Measurements from ENCODE around the gene UIMC1. TPM values are rescaled to one million over a fixed set of nuclear protein-coding genes. Genes with fewer than 3 reads are reported as not detected.

Gene UIMC1
- total RNA-seq, 4 donors from 2014 or later: 40.2 to 56.7 (median 44.6) TPM

- H3K9me3 ChIP-seq: no peaks in the 10 kb centered on the region
- H3K27me3 ChIP-seq: no peaks in the 10 kb centered on the region
- WGBS, 2 donors: 80 to 83% methylated on average over 9 of the region's 9 CpGs
- no peaks in the 10 kb centered on the region for H3K4me1 ChIP-seq
- H3K27ac ChIP-seq: no peak overlapping the region
- DNase-seq (ENCODE audit: low spot score in 2 of 2): no peak
- H3K4me3 ChIP-seq: no peak overlapping the region
- TF ChIP-seq EP300 (IDR thresholded peaks at IDR 0.05) (no peak), POLR2A (IDR thresholded peaks at IDR 0.05) (no peak)
- TF ChIP-seq, protein P1, sequence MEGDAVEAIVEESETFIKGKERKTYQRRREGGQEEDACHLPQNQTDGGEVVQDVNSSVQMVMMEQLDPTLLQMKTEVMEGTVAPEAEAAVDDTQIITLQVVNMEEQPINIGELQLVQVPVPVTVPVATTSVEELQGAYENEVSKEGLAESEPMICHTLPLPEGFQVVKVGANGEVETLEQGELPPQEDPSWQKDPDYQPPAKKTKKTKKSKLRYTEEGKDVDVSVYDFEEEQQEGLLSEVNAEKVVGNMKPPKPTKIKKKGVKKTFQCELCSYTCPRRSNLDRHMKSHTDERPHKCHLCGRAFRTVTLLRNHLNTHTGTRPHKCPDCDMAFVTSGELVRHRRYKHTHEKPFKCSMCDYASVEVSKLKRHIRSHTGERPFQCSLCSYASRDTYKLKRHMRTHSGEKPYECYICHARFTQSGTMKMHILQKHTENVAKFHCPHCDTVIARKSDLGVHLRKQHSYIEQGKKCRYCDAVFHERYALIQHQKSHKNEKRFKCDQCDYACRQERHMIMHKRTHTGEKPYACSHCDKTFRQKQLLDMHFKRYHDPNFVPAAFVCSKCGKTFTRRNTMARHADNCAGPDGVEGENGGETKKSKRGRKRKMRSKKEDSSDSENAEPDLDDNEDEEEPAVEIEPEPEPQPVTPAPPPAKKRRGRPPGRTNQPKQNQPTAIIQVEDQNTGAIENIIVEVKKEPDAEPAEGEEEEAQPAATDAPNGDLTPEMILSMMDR (IDR thresholded peaks at IDR 0.05): no peak
- H3K36me3 ChIP-seq: no peaks in the 10 kb centered on the region
These were observed 115.9 kb downstream of the UIMC1 start for GRCh38 chr5:176890455-176891330.

- Histone ChIP-seq H3K27me3 (no peaks in the 10 kb centered on the region), H3K9me3 (no peaks in the 10 kb centered on the region), H3K36me3 (no peaks in the 10 kb centered on the region), H3K27ac (no peak overlapping the region), H3K4me1 (no peaks in the 10 kb centered on the region), H3K4me3 (no peak overlapping the region)
- no peak for DNase-seq (ENCODE audit: low spot score in 2 of 2)
- 93% methylated on average over 20 to 24 of the region's 24 CpGs for WGBS, 2 donors
- TF ChIP-seq, protein P1 (IDR thresholded peaks at IDR 0.05): no peak
- TF ChIP-seq EP300 (IDR thresholded peaks at IDR 0.05): no peak
- no peak for TF ChIP-seq POLR2A (IDR thresholded peaks at IDR 0.05)
These were observed 117.0 kb downstream of the UIMC1 start for GRCh38 chr5:176889321-176890280.

- no peaks in the 10 kb centered on the region for H3K9me3 ChIP-seq
- H3K27ac ChIP-seq: no peak overlapping the region
- no peaks in the 10 kb centered on the region for H3K4me1 ChIP-seq
- H3K4me3 ChIP-seq: no peak overlapping the region
- no peaks in the 10 kb centered on the region for H3K27me3 ChIP-seq
- DNase-seq (ENCODE audit: low spot score in 2 of 2): no peak
- TF ChIP-seq POLR2A (IDR thresholded peaks at IDR 0.05) (no peak), EP300 (IDR thresholded peaks at IDR 0.05) (no peak)
- TF ChIP-seq, protein P1 (IDR thresholded peaks at IDR 0.05): no peak
- WGBS, 2 donors: 79 to 90% methylated on average over 1 of the region's 1 CpG
- H3K36me3 ChIP-seq: no peaks in the 10 kb centered on the region
These were observed 117.8 kb downstream of the UIMC1 start for GRCh38 chr5:176888865-176889165.

DNA sequence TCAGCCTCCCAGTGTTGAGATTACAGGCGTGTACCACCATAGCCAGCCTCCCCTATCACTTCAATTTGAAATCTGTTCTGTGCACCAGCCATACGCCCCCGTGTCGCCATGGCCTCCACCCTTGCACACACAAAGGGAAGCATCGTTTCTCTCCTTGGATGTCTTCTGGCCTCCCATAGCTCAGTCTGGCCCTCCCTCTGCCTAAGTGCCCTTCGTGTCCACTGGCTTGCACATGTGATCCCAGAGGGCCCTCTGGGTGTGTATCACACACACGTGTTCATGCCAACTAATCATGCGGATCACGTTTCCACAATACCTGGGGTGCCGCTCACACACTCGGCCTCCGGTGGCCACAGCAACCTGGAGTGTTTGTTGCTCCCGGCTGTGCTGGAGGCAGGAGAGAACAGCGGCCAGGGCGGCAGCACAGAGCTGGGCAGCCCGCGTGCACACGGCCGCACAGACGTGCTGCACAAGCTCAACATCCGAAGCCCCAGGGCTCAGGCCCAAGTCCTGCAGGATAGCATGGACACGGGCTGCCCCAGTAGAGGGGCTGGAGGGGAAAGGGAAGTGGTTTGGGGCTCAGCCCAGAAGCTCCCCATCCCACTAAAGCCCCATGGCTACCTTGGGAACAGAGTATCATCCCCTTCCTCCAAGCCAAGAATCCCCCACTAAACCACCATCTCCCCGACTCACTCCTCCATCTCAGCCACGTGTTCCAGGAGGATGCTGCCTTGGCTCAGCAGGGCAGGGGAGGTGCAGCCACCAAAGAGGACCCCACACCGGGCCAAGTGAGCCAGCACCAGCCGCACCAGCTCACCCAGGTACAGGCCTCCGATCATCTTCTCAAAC lies 118.3 kb downstream of the UIMC1 start:
- whole genome bisulfite sequencing, 2 donors: 87% methylated on average over 27 of the region's 27 CpGs
- TF ChIP-seq POLR2A (IDR thresholded peaks at IDR 0.05) (no peak), EP300 (IDR thresholded peaks at IDR 0.05) (no peak)
- TF ChIP-seq, protein P1 (IDR thresholded peaks at IDR 0.05): no peak
- no peaks in the 10 kb centered on the region for H3K36me3 ChIP-seq
- no peak for DNase-seq (ENCODE audit: low spot score in 2 of 2)
- no peaks in the 10 kb centered on the region for H3K9me3 ChIP-seq
- no peak overlapping the region for H3K27ac ChIP-seq
- no peaks in the 10 kb centered on the region for H3K27me3 ChIP-seq
- no peak overlapping the region for H3K4me3 ChIP-seq
- no peaks in the 10 kb centered on the region for H3K4me1 ChIP-seq

Data from tibial nerve (tissue), 4 donors.